Aortic smooth muscle cell (primary cell): ENCODE results near the gene HPS6. TPM values are rescaled to one million over a fixed set of nuclear protein-coding genes. Genes with fewer than 3 reads are reported as not detected.

Source experiments
- total RNA-seq: library from RNA; depleted of rRNA; stranded (reverse); fragments of >200 nt; gene quantifications from 2 replicates; pipeline ENCODE4 v1.2.3, GENCODE V29; 2014

The HPS6 gene
- 21.5 and 22.5 TPM in 2 replicates for total RNA-seq

DNA sequence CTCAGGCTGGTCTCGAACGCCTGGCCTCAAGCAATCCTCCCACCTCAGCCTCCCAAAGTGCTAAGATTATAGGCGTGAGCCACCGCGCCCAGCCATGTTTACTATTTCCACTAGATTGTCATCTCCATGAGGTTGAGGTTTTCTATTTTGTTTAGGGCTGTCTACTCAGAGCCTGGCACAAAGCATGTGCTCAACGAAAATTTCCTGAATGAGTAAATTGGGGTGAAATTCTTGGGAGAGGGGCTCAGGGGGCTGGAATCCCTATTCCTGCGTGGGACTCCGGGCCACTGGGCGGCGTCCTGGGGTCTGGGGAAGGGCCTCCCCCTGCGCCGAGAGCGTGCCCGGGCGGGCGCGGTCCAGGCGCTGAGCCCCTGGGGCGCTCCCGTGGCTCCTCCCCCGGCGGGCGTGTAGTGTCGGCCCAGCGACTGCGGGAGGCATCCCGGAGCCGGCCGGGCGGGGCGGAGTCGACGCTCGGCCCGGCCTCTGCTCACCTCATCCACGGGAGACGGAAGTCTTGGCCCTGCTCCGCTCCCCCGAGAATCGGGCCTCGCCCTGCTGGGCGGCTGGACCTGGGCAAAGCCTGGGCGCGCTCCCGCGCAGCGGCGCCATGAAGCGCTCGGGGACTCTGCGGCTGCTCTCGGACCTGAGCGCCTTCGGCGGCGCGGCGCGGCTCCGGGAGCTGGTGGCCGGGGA is at the start of gene HPS6:
Gene HPS6, plus strand, starts transcription at position 482 of the 693 bp plus-strand sequence. Its CDS starts 126 bp downstream, at position 608.

DNA sequence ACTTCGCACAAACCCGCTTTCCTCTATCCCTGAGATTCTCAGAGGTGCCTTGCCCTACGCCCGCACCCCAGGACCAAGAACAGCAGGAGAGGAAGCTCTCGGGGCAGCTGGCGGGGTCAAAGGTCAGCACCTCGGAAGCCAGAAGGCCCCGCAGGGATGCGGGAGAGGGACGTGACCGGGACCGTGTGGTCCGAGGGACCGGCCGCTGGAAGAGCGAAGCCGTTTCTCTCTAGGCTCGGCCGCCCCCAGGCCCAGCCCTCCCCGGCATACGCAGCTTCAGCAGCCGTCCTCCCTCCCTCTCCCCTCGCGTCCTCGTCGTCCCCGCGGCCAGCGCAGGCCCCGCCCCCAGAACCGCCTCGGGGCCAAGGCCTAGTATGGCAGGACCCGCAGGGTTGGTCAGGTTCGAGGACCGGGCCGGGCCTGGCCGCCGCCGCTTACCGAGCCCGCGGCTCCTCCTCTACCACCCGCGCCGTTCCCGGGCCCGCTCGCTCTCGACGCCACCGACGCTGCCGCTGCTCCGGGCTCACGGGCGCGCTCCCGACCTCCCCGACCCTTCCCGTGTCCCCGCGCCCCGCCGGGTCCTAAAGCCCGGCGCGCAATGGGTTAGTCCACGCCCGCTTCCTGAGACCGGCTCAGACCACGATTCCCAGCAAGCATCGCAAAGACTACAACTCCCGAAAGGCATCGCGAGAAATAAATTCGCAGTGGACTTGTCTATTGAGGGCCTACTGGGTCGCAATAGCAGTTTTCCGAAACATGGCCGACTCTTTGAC is 9.3 kb upstream of the HPS6 start, which contains the start of gene ARMH3:
Gene ARMH3, minus strand, starts transcription at position 527 of the 773 bp plus-strand sequence. CDS start 16,059 bp downstream, outside the sequence.

Other genes with a start within 250 kb of the HPS6 start
- gene OGA, start 246.9 kb upstream of the HPS6 start, total RNA-seq: 110 and 170 TPM in 2 replicates
- 0.66 and 1.1 TPM in 2 replicates for gene KCNIP2, start 221.5 kb upstream of the HPS6 start, total RNA-seq
- 8.7 and 9.6 TPM in 2 replicates for gene ARMH3, start 9.2 kb upstream of the HPS6 start, total RNA-seq
- gene LDB1, start 55.0 kb downstream of the HPS6 start, total RNA-seq: 40.6 and 42.4 TPM in 2 replicates
- 9.4 and 10.7 TPM in 2 replicates for gene PPRC1, start 67.7 kb downstream of the HPS6 start, total RNA-seq
- gene NOLC1, start 87.0 kb downstream of the HPS6 start, total RNA-seq: 22.1 and 38.3 TPM in 2 replicates
- gene ELOVL3, start 160.9 kb downstream of the HPS6 start, total RNA-seq: 0.26 TPM in 1 of 2 replicates, not detected in the other
- gene PITX3, start 176.2 kb downstream of the HPS6 start, total RNA-seq: 0.12 and 0.13 TPM in 2 replicates
- 28.4 and 40.7 TPM in 2 replicates for gene GBF1, start 180.2 kb downstream of the HPS6 start, total RNA-seq